NCI-H1417 (cell line): ENCODE measurements around the gene ARSG.

ENCODE experiments used
- DNase-seq, 3 experiments: peaks; one replicate each; lab custom pipeline; 2025; lab: John Stamatoyannopoulos, UW

Gene ARSG

GRCh38 chr17:68431045-68431608 is 139.8 kb downstream of the ARSG start:
- no peak for DNase-seq

- peak in 2 of 3 experiments; percentile 14 to 40 for DNase-seq
Measured at GRCh38 chr17:68431661-68432071, 140.4 kb downstream of the ARSG start.

GRCh38 chr17:68432086-68432864 is 141.0 kb downstream of the ARSG start:
- no peak for DNase-seq

- DNase-seq = no peak
Measured at GRCh38 chr17:68433211-68433610, 141.9 kb downstream of the ARSG start.

- DNase-seq = no peak
Measured at GRCh38 chr17:68433911-68434508, 142.7 kb downstream of the ARSG start.

- DNase-seq = no peak
Measured at GRCh38 chr17:68435361-68435760, 144.1 kb downstream of the ARSG start.

GRCh38 chr17:68435876-68436842 is 144.9 kb downstream of the ARSG start:
- DNase-seq = peak; percentile 46 to 78 (median 76)

- no peak for DNase-seq
Measured at GRCh38 chr17:68437979-68438822, 146.9 kb downstream of the ARSG start.

GRCh38 chr17:68439656-68440290 is 148.5 kb downstream of the ARSG start:
- no peak for DNase-seq

- no peak for DNase-seq
Measured at GRCh38 chr17:68440526-68440925, 149.2 kb downstream of the ARSG start.

- DNase-seq = no peak
Measured at GRCh38 chr17:68441070-68441770, 149.9 kb downstream of the ARSG start.

GRCh38 chr17:68443972-68444464 is 152.7 kb downstream of the ARSG start:
- DNase-seq = no peak

GRCh38 chr17:68445671-68446070 is 154.4 kb downstream of the ARSG start:
- DNase-seq = no peak

- no peak for DNase-seq
Measured at GRCh38 chr17:68446626-68447041, 155.3 kb downstream of the ARSG start.

- DNase-seq = no peak
Measured at GRCh38 chr17:68449021-68449739, 157.9 kb downstream of the ARSG start.

- DNase-seq = peak in 2 of 3 experiments; percentile 14 to 19
Measured at GRCh38 chr17:68450391-68450790, 159.1 kb downstream of the ARSG start.

- no peak for DNase-seq
Measured at GRCh38 chr17:68450801-68451200, 159.5 kb downstream of the ARSG start.

GRCh38 chr17:68451670-68452354 is 160.5 kb downstream of the ARSG start:
- no peak for DNase-seq
